ENCODE data around the gene SMARCA5.

SMARCA5 gene

GRCh38 chr4:143514497-143514896 is 995 bp downstream of the SMARCA5 start:
- TF ChIP-seq YY1 (IDR thresholded peaks at IDR 0.05; ENCODE audit: low read depth) (peak; percentile 75), FOXM1 (IDR thresholded peaks at IDR 0.05; ENCODE audit: borderline replicate concordance, low read depth) (no peak), RAD21 (IDR thresholded peaks at IDR 0.05; ENCODE audit: low read depth) (no peak), TEAD4 (IDR thresholded peaks at IDR 0.05) (0 out of 2 replicates have a peak, but pooled peaks have one; percentile 6), CREB1 (IDR thresholded peaks at IDR 0.05; ENCODE audit: low read depth) (no peak), TAF1 (IDR thresholded peaks at IDR 0.05; ENCODE audit: low read depth) (peak; percentile 27; the same call in 1 of the 2 replicates)

- no peak for TF ChIP-seq YY1 (IDR thresholded peaks at IDR 0.05; ENCODE audit: low read depth)
- no peak for TF ChIP-seq CREB1 (IDR thresholded peaks at IDR 0.05; ENCODE audit: low read depth)
- no peak for TF ChIP-seq ZBTB7A (IDR thresholded peaks at IDR 0.05; ENCODE audit: low read depth)
Measured at GRCh38 chr4:143514901-143515300, 1.4 kb downstream of the SMARCA5 start.

GRCh38 chr4:143515905-143516304 is 2.4 kb downstream of the SMARCA5 start:
- TF ChIP-seq MAX (IDR thresholded peaks at IDR 0.05) (no peak), CREB1 (IDR thresholded peaks at IDR 0.05; ENCODE audit: low read depth) (no peak), CEBPB (IDR thresholded peaks at IDR 0.05) (no peak)

- TF ChIP-seq RAD21 (IDR thresholded peaks at IDR 0.05; ENCODE audit: low read depth) (no peak), REST (IDR thresholded peaks at IDR 0.05; ENCODE audit: low read depth) (no peak), TCF12 (IDR thresholded peaks at IDR 0.05; ENCODE audit: low read depth) (no peak)
Measured at GRCh38 chr4:143517764-143518163, 4.3 kb downstream of the SMARCA5 start.

GRCh38 chr4:143524211-143524610 is 10.7 kb downstream of the SMARCA5 start:
- no peak for TF ChIP-seq TCF12 (IDR thresholded peaks at IDR 0.05; ENCODE audit: low read depth)
- no peak for TF ChIP-seq CREB1 (IDR thresholded peaks at IDR 0.05; ENCODE audit: low read depth)
- TF ChIP-seq FOXM1 (IDR thresholded peaks at IDR 0.05; ENCODE audit: borderline replicate concordance, low read depth): no peak
- no peak for TF ChIP-seq EGR1 (IDR thresholded peaks at IDR 0.05)
- no peak for TF ChIP-seq TAF1 (IDR thresholded peaks at IDR 0.05; ENCODE audit: low read depth)
- no peak for TF ChIP-seq RAD21 (IDR thresholded peaks at IDR 0.05; ENCODE audit: low read depth)

- TF ChIP-seq TAF1 (IDR thresholded peaks at IDR 0.05; ENCODE audit: low read depth): no peak
- no peak for TF ChIP-seq ZBTB7A (IDR thresholded peaks at IDR 0.05; ENCODE audit: low read depth)
- TF ChIP-seq RAD21 (IDR thresholded peaks at IDR 0.05; ENCODE audit: low read depth): peak; percentile 37; the same call in 1 of the 2 replicates
Measured at GRCh38 chr4:143531380-143531779, 17.9 kb downstream of the SMARCA5 start.

GRCh38 chr4:143531788-143532491 is 18.4 kb downstream of the SMARCA5 start:
- TF ChIP-seq USF1 (IDR thresholded peaks at IDR 0.05) (no peak), EP300 (IDR thresholded peaks at IDR 0.05; ENCODE audit: borderline replicate concordance) (no peak), TAF1 (IDR thresholded peaks at IDR 0.05; ENCODE audit: low read depth) (no peak), CEBPB (IDR thresholded peaks at IDR 0.05) (no peak), YY1 (IDR thresholded peaks at IDR 0.05; ENCODE audit: low read depth) (no peak)

GRCh38 chr4:143538979-143539669 is 25.6 kb downstream of the SMARCA5 start:
- TF ChIP-seq MAX (IDR thresholded peaks at IDR 0.05) (no peak), YY1 (IDR thresholded peaks at IDR 0.05; ENCODE audit: low read depth) (no peak), USF1 (IDR thresholded peaks at IDR 0.05) (no peak)

GRCh38 chr4:143539670-143540023 is 26.1 kb downstream of the SMARCA5 start:
- TF ChIP-seq NFIC (IDR thresholded peaks at IDR 0.05) (no peak), CEBPB (IDR thresholded peaks at IDR 0.05) (no peak), EP300 (IDR thresholded peaks at IDR 0.05; ENCODE audit: borderline replicate concordance) (no peak), EGR1 (IDR thresholded peaks at IDR 0.05) (no peak), TAF1 (IDR thresholded peaks at IDR 0.05; ENCODE audit: low read depth) (no peak), CREB1 (IDR thresholded peaks at IDR 0.05; ENCODE audit: low read depth) (no peak), TEAD4 (IDR thresholded peaks at IDR 0.05) (no peak), MAX (IDR thresholded peaks at IDR 0.05) (no peak), ZBTB7A (IDR thresholded peaks at IDR 0.05; ENCODE audit: low read depth) (no peak), USF1 (IDR thresholded peaks at IDR 0.05) (no peak), TCF12 (IDR thresholded peaks at IDR 0.05; ENCODE audit: low read depth) (no peak), FOXM1 (IDR thresholded peaks at IDR 0.05; ENCODE audit: borderline replicate concordance, low read depth) (no peak), REST (IDR thresholded peaks at IDR 0.05; ENCODE audit: low read depth) (no peak), RAD21 (IDR thresholded peaks at IDR 0.05; ENCODE audit: low read depth) (no peak), YY1 (IDR thresholded peaks at IDR 0.05; ENCODE audit: low read depth) (no peak)

All from Ishikawa (cell line).